DMS53 (cell line): Measurements from ENCODE around the gene EXTL1.
"Not testable (repeated sequence)": the region's sequence is repeated elsewhere in the genome, so short reads cannot be mapped to it uniquely, and the experiment has no call there.

Source experiments
- DNase-seq: peaks from one replicate; lab custom pipeline; 2025; lab: John Stamatoyannopoulos, UW

The EXTL1 gene, protein sequence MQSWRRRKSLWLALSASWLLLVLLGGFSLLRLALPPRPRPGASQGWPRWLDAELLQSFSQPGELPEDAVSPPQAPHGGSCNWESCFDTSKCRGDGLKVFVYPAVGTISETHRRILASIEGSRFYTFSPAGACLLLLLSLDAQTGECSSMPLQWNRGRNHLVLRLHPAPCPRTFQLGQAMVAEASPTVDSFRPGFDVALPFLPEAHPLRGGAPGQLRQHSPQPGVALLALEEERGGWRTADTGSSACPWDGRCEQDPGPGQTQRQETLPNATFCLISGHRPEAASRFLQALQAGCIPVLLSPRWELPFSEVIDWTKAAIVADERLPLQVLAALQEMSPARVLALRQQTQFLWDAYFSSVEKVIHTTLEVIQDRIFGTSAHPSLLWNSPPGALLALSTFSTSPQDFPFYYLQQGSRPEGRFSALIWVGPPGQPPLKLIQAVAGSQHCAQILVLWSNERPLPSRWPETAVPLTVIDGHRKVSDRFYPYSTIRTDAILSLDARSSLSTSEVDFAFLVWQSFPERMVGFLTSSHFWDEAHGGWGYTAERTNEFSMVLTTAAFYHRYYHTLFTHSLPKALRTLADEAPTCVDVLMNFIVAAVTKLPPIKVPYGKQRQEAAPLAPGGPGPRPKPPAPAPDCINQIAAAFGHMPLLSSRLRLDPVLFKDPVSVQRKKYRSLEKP

DNA sequence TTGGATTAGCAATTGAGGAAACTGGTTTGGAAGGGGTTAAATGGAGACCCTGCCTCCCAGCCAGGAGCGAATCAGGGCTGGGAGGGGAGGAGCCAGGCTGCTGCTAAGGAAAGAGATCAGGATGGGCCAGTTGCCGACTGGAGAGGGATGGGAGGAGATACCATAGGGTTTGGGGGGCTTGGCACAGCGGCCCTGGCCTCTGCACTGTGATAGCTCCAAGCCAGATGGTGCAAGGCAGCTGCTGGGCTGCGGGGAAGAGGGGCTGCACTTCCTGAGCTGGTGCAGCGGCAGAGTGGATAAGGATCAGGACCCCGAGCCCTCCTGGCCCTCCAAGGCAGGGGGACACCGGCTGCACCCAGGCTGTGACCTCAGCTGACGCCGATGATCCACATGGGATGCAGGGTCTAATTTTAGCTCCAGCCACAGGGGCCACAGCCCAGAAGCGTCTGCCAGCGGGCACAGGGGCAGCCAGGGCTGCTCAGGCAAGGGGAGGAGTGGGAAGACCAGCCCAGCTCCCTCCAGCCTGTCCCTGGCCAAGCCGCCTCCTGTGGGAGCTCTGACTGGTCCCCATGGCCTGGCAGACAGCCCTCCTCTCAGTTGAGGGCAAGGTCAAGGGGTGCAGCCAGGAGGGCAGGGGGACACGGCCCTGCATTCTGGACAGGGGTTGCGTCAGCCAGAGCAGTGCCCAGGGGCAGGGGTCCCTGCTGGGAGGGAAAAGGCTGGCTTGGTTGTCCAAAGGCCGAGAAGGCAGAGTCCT is at the start of gene EXTL1:
TSS of gene EXTL1 (plus strand) at position 129 of the 757 bp plus-strand sequence. CDS start 872 bp downstream, outside the sequence.
- no peak for DNase-seq

DNA sequence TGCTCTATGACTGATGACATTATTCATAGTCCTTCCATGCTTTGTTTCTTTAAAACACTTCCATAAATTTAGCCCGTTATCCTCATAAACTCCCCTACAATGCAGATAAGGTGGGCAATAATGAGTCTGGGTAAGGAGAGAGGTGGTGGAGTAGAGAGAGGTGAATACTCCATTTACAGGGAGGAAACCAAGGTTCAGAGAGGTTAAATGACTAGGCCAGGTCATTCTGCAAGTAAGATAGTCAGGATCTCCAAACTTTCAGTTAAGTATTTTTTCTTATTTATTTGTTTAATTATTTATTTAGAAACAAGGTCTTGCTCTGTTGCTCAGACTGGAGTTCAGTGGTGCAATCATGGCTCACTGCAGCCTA is 49.8 kb upstream of the EXTL1 start:
- no peak for DNase-seq

DNA sequence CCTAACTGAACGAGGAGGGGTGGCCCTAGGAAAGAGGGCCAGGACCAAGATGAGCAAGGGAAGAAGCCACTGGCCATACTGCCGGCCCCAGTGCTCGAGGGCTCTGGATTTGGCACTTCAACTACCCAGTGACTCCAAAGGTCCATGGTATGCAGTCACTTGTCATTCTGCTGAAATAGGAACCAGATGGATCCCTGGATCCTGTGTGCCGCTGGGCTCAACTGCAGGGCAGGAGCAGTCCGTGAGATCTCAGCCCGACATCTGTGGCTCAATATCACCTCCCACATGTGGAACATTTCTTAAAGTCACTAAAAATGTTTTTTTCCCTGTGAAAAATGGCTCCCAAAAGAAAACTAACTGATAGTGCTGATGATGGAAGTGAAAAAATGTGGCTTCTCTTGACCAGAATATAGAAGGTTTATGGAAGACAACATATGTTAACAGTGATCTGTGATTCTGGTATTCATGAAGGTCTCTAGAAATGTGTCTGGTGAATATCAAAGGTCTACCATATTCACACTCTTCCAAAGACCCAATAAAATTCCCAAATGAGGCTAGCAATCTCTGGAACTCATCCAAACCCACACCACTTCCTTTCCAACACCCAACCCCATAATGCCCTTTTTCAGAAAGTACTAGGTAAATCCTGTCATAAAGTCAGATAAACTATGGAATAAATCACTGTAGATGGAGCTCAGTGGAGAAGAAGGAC is 47.8 kb upstream of the EXTL1 start:
- no peak for DNase-seq

DNA sequence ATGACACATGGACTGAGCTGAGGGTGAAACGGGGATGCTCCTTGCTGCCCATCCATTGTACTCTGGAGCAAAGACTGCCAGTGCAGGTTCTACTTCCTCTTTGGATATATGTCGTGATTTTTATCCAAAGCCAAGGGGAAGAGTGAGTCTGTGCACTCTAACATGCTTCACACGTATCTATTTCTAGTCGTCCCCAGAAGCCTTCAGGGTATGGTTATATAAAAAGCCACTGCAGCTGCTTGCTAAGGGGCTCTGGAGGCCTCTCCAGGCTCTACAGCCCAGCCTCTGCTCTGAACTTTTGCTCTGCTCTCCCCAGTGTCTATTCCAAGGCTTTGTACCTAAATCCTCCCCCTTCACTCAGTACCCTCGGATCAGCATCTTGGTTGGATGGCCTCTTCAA is 43.8 kb upstream of the EXTL1 start:
- no peak for DNase-seq

DNA sequence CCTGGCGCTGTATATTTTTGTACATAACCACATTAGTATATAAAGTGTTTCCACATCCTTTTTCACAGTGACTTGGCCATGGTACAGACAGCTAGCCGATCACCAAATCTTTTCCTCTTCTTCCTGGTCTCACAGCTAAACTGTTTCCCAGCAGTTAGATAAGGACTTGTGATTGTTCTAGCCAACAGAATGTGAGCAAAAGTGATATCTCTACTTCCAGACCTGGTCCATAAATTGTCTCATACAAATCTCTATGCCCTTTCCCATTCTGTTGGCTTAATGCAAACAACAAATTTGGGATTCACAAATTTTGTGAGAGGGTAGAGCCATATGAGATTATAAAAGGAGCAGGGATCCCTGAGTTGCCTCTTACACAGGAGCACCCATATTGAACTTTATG is 43.2 kb upstream of the EXTL1 start:
- DNase-seq = no peak

DNA sequence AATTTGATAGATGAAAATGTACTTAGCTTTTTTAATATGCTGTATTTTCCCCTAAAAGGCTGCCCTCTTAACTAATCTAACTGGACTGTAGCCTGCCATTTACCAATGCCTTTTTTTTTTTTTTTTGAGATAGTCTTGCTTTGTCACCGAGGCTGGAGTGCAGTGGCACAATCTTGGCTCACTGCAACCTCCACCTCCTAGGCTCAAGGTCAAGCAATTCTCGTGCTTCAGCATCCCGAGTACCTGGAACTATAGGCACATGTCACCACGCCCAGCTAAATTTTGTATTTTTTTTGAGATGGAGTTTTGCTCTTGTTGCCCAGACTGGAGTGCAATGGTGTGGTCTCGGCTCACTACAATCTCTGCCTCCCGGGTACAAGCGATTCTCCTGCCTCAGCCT is 42.4 kb upstream of the EXTL1 start:
- DNase-seq = no peak

DNA sequence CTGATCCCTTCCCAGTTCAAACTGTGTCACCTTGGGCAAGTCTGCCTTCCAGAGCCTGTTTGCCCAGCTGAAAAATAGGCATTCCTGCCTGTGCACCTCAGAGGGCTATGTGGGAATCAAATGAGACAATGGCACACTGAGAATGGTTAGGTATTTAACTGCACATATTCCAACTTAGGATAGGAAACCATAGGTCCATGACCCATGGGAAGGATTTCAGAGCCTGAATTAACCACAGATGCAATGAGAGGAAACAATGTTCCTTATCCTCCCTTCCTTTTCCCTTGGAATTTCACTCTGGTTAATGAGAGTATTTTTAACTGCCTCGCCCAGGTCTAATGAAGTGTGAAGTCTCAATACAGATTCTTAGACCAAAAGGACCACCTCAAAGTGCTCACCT is 36.4 kb upstream of the EXTL1 start:
- DNase-seq = no peak

DNA sequence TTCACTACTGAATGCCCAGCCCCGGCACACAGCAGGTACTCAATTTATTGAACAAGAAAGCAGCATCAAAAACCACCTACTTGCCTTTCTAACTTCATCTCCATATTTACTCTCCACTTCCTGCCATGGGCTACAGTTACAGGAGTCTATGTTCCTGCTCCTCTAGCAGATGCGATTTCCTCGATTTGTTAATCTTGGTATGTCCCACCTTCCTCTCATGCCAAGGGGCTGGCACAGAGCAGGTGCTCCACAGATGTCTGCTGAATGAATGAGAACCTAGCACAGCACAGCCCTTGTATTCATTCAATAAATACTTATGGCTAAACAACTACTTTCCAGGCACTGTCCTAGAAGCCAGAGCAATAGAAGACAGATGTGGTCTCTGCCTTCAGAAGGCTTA is 35.9 kb upstream of the EXTL1 start:
- no peak for DNase-seq

DNA sequence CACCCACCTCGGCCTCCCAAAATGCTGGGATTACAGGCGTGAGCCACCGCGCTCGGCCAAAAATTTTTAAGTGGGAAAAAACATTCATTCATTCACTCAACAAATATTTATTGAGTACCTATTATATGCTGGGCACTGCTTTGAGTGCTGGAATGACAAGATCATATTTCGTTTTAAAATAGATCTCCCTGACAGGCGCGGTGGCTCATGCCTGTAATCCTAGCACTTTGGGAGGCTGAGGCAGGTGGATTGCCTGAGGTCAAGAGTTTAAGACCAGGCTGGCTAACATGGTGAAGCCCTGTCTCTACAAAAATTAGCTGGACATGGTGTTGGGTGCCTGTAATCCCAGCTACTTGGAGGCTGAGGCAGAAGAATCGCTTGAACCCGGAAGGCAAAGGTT is 34.8 kb upstream of the EXTL1 start:
- DNase-seq = not testable (repeated sequence)

DNA sequence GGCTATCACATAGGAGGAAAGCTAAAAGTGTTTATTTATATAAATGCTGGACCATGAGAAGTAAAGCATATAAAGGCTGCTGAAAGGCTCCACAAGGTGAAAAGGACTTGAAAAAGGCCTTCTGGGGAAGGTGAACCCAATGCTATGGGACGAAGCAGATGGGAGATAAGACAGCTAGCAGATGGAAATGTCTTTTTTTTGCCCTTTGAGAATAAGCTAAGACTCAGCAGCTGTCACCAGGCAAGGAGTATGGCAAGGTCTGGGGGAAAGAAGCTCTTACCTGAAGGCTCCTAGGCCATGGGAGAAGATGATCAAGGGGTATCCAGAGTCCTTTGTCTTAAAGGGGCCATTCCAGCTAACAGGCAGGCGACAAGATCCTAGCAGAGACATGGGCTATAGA is 33.6 kb upstream of the EXTL1 start:
- no peak for DNase-seq

DNA sequence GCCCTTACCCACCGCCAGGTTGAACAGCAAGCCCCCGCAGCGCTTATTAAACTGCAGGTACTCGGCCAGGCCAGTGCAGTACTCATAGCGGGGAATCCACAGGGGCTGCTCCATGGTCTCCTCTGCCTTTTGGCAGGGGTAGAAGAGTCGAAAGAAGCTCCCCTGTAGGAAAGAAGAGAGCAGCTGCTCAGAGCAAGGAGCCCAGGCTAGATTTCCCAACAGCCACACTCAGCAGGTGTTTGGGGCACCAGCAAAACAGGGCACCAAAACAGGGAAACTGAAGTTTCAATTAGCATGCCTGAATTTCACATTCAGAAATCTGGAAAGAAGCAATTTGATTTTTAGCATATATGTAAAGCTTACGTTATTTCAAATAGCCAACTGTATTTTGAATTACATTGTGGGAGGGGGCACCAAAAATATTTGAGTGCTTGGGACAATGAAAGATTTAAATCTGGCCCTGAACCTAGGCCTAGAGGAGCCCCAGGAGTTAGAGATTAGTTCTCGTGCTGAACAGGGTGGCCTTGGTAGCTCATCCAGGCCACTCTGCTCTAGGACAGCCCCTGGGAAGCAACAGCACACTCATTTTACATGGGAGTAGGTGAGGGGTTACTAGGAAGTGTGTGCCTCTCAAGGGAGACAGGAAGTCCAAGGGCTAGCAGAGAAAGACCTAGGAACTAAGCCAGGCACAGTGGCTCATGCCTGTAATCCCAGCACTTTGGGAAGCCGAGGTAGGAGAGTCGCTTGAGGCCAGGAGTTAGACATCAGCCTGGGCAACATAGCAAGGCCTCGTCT is 31.9 kb upstream of the EXTL1 start:
- DNase-seq = no peak

DNA sequence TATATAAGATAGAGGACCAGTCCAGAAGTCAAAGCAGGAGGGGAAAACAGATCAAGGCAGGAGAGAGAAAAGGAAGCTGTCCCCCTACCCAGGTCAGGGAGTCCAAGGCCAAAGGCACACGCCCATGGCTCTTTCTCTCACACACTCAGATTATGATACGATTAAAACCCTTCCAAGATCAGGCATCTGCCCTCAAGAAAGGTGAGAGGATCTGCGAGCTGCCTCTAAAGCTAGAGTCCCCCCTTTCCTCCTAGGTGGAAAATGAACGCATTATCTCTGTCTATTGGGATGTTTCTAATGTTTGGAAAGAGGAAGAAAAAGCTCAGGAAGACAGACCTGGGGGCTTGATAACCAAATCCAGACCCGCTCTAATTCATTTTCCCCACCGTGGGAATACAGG is 31.3 kb upstream of the EXTL1 start:
- DNase-seq = no peak

DNA sequence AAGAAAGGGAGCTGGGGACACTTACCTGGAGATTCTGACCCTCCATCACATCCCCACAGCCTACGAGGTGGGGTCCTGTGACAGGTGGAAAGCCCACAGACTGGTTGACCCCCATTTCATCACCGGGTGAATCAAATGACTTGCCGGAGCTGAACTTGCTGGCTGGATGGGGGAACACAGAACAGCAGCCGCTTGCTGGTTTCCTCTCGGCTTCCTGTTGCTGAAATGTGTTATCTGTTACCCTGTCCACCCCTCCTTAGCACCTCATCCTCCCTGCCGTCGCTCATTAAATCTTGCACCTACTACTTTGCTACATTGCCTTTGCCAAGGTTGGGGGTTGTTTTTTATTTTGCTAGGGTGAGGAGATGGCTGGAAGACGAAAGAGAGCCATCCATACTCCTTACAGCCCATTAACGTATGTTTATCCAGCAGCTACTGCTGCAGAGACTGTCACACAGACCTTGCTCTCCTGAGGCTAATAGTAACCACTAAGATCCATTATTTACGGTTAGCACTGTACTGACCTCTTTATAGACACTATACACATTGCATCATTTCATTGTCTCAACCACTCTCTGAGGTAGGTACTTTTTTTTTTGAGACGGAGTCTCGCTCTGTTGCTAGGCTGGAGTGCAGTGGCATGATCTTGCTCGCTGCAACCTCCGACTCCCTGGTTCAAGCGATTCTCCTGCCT is 30.7 kb upstream of the EXTL1 start:
- no peak for DNase-seq

DNA sequence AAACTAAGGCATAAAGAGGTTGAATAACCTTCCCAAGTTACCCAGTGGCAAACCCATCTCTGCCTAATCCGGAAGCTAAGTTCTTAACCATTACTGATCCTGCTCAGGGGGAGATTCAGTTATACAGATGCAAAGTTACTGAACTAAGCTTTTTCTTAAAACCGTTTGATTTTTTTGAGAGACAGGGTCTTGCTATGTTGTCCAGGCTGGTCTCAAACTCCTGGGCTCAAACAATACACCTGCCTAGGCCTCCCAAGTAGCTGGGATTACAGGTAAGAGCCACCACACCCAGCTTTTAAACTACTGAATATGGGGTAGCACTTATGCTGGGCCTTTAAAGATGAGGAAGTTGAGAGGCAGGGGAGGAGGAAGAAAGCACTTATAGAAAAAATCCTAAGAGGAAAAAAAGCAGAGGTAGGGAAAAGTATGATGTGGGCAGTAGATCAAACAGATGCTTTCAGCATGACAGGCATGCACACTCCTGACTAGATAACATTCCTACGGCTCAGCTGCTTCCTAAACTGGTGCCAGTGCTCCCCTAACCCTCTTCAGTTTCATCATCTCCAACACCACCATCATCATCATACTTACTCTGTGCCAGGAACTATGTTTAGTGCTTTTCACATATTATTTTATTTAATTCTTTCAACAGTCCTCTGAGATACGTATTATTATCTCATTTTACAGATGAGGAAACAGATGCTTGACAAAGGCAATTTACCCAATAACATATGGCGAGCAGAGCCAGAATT is 29.5 kb upstream of the EXTL1 start:
- no peak for DNase-seq

DNA sequence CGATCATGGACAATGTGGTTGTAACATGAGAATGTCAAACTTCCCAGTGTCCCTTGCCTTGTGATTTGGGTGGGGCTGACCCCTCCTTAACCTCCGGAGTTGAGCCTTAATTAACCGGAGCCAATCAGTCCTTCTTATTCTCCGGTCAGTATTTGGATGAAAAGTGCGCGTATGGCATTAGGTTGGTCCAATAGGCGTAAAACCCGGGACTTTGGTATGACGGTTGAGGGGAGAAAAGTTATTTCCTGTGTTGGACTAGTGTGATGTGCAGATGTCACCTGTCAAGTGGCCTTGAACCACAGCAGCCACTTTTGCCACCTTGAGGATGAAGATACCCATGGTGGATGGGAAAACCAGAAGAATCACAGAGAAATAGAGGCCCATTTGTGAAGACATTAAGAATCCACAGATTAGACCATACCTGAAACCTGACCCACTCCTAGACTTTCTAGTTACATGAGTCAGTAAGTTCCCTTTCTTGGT is 28.8 kb upstream of the EXTL1 start:
- no peak for DNase-seq

DNA sequence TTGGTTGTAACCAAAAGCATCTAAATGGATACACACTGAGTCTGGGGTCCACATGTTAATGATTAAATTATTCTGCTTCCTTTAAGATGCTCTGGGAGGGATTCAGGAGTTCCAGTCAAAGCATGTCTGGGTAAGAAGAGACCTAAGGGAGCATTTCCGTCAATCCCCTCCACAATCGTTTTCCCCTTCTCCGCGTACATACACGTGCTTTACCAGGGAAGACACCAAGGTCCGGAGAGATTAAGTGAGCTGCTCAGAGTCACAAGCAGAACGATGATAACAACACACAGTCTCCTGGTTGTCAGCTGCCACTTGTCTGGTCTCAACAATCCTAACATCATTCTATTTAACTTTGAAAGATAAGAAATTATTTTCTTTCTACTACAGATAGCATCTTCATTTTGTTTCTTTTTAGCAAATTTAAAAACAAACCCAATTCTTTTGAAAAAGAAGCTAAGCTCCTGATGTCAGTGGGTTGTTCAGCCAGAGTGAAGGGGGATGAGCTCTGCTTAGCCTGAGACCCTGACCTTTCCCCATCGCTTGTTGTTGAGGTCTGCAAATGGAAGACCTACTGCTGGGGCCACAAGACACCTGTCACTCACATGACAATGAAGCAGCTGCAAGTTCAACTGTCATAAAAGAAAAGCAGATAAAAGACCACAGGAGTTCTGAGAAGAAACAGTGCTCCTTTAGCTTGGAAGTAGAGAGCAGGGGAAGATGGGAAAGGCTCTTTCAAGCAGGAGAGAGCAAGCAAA is 28.2 kb upstream of the EXTL1 start:
- no peak for DNase-seq

DNA sequence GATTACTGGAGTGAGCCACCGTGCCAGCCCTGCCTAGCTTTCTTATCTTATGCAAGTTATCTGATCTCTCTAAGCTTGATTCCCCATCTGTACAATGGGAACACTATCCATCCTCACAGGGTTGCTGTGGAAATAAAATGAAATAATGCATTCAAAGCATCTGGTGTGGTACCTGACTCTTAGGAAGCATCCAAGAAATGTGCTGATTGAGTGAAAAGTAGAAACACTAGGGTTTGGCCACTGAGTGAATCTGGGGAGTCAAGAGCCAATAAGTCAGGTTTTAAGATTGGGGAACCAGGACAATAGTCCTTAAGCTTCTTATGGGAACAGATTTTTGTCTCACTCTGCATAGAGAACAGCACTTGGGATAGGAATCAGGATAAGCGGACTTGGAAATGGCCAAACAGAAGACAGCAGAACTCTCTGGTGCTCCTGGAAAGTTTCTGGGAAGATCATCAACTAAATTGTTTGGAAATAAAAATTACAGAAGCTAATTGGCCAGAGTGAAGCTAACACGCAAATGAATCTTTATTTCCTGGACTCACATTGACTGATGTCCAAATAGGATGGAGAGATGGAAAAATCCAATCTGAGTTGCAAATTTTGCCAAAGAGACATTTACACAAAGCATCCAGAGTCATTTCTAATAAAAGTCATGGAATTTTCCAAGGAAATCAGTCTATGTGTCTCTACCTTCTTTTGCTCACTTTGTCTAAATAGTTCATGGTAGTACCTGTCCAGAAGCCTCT is 27.0 kb upstream of the EXTL1 start:
- DNase-seq = no peak
